ENCODE results near the gene KCNE2.

- TF ChIP-seq CTCF (IDR thresholded peaks at IDR 0.05 in 2 of 3, conservative IDR thresholded peaks at IDR 0.05 in 1 of 3; ENCODE audit: borderline replicate concordance in 1 of 3, insufficient read depth in 1 of 3, low read depth in 2 of 3, low read length in 2 of 3) (no peak), EZH2 (IDR thresholded peaks at IDR 0.05) (no peak), CBX3 (IDR thresholded peaks at IDR 0.05; ENCODE audit: low read depth) (no peak), POLR2A (IDR thresholded peaks at IDR 0.05; ENCODE audit: borderline replicate concordance, extremely low read depth, insufficient read depth, insufficient read length) (no peak), CEBPB (IDR thresholded peaks at IDR 0.05; ENCODE audit: low read depth) (no peak), ZBTB33 (IDR thresholded peaks at IDR 0.05; ENCODE audit: extremely low read depth, insufficient replicate concordance, low read length) (no peak)
Observed at GRCh38 chr21:34354836-34355235, 9.0 kb upstream of the KCNE2 start.
